SK-N-SH (cell line): ENCODE results near the gene THPO. TPM values are rescaled to one million over a fixed set of nuclear protein-coding genes. Genes with fewer than 3 reads are reported as not detected.

ENCODE experiments used
- CTCF ChIA-PET: fragments of 300-600, 350-600 bp; formaldehyde crosslinking; extraction: SDS; loops from one replicate; lab custom pipeline; 2021; lab: Yijun Ruan, JAX
- POLR2A ChIA-PET: fragments of 350-600 bp; sonication (Branson Sonifier 250); formaldehyde crosslinking; extraction: SDS; loops from one replicate; lab custom pipeline; 2020; ENCODE audit warnings: antibody characterized with exemption, inconsistent platforms; lab: Yijun Ruan, JAX
- DNase-seq: peaks from one replicate; pipeline ENCODE4 v3.0.0; 2012
- H2AFZ ChIP-seq: fragments of 200-600 bp; sonication (generic); 2 replicates; pipeline ENCODE4 v1.8.1; 2016; ENCODE audit warnings: antibody characterized with exemption, mild to moderate bottlenecking, low read depth
- H3F3A ChIP-seq: fragments of 200-600 bp; sonication (generic); replicated peaks from 2 replicates; pipeline ENCODE3; 2016; ENCODE audit warnings: antibody characterized with exemption, mild to moderate bottlenecking; ENCODE audit not compliant: insufficient read depth
- H3K27ac ChIP-seq, 2 experiments: fragments of 200-500 bp in 1 of 2; fragments of 200-600 bp in 1 of 2; sonication (Bioruptor generic) in 1 of 2; sonication (generic), shearing (Covaris generic) in 1 of 2; 2 replicates each; pipeline versions ENCODE4 v1.5.1 to v1.6.1; 2014 to 2016; ENCODE audit warnings: low read depth in 2 of 2, inconsistent platforms in 1 of 2, low read length in 1 of 2, mild to moderate bottlenecking in 1 of 2, mixed read lengths in 1 of 2
- H3K27me3 ChIP-seq: fragments of 200-600 bp; sonication (generic), shearing (Covaris generic); 2 replicates; pipeline ENCODE4 v1.6.1; 2016; ENCODE audit warnings: mixed run types; ENCODE audit not compliant: insufficient read depth
- H3K36me3 ChIP-seq, 2 experiments: fragments of 200-500 bp in 1 of 2; fragments of 200-600 bp in 1 of 2; sonication (Bioruptor generic) in 1 of 2; sonication (generic) in 1 of 2; replicated peaks in 1 of 2; 2 replicates each; pipeline versions ENCODE3 to v1.5.1; 2014 to 2016; ENCODE audit warnings: low read length in 1 of 2, mild to moderate bottlenecking in 1 of 2; ENCODE audit not compliant: insufficient read depth in 2 of 2, control insufficient read depth in 1 of 2
- H3K4me1 ChIP-seq, 2 experiments: fragments of 200-500 bp in 1 of 2; fragments of 200-600 bp in 1 of 2; sonication (Bioruptor generic) in 1 of 2; sonication (generic), shearing (Covaris generic) in 1 of 2; 2 replicates each; pipeline versions ENCODE4 v1.5.1 to v1.6.1; 2014 to 2016; ENCODE audit warnings: low read depth in 1 of 2, low read length in 1 of 2, mixed run types in 1 of 2; ENCODE audit not compliant: insufficient read depth in 2 of 2, control insufficient read depth in 1 of 2
- H3K4me2 ChIP-seq: fragments of 200-600 bp; sonication (generic), shearing (Covaris generic); 2 replicates; pipeline ENCODE4 v1.6.1; 2017; ENCODE audit warnings: mixed run types
- H3K4me3 ChIP-seq, 2 experiments: fragments of 200-500 bp in 1 of 2; fragments of 200-600 bp in 1 of 2; sonication (Bioruptor generic) in 1 of 2; sonication (generic), shearing (Covaris generic) in 1 of 2; 2 replicates each; pipeline versions ENCODE4 v1.5.1 to v1.8.1; 2014 to 2016; ENCODE audit warnings: low read depth in 2 of 2, inconsistent platforms in 1 of 2, low read length in 1 of 2, mild to moderate bottlenecking in 1 of 2, mixed read lengths in 1 of 2, moderate library complexity in 1 of 2
- H3K79me2 ChIP-seq: fragments of 200-600 bp; sonication (generic); 2 replicates; pipeline ENCODE4 v1.8.1; 2017; ENCODE audit warnings: mild to moderate bottlenecking; ENCODE audit not compliant: insufficient read depth
- H3K9ac ChIP-seq: fragments of 200-600 bp; sonication (generic); 2 replicates; pipeline ENCODE4 v1.6.1; 2017; ENCODE audit warnings: mixed run types
- H3K9me2 ChIP-seq: fragments of 200-600 bp; sonication (generic); 2 replicates; pipeline ENCODE4 v1.6.1; 2017; ENCODE audit warnings: mixed run types
- H3K9me3 ChIP-seq: fragments of 200-600 bp; sonication (generic); 2 replicates; pipeline ENCODE4 v1.6.1; 2017; ENCODE audit warnings: mixed run types, mild to moderate bottlenecking, moderate library complexity
- H4K20me1 ChIP-seq: fragments of 200-600 bp; sonication (generic); 2 replicates; pipeline ENCODE4 v1.6.1; 2017; ENCODE audit warnings: mild to moderate bottlenecking, mixed run types; ENCODE audit not compliant: insufficient read depth
- ELF1 ChIP-seq: IDR thresholded peaks from 2 replicates; pipeline ENCODE4 v1.4.0; 2012
- EZH2phosphoT487 ChIP-seq: fragments of 200-600 bp; sonication (generic); IDR thresholded peaks from 2 replicates; pipeline ENCODE4 v1.6.1; 2017; ENCODE audit warnings: low read depth, mixed run types, mild to moderate bottlenecking, antibody characterized with exemption, moderate library complexity, borderline replicate concordance
- FOXJ3 ChIP-seq: sonication (generic); formaldehyde crosslinking; IDR thresholded peaks from 2 replicates; pipeline ENCODE4 v1.5.1; 2020; ENCODE audit warnings: mild to moderate bottlenecking, missing genetic modification reagents
- GABPA ChIP-seq: IDR thresholded peaks from 2 replicates; pipeline ENCODE4 v1.4.0; 2012; ENCODE audit warnings: low read depth, mild to moderate bottlenecking
- GATA2 ChIP-seq: sonication (generic); formaldehyde crosslinking; IDR thresholded peaks from 2 replicates; pipeline ENCODE4 v1.5.0; 2020; ENCODE audit warnings: mild to moderate bottlenecking, missing genetic modification reagents
- JUND ChIP-seq: IDR thresholded peaks from 2 replicates; pipeline ENCODE4 v1.4.0; 2012
- MEF2A ChIP-seq: IDR thresholded peaks from 2 replicates; pipeline ENCODE4 v1.4.0; 2012; ENCODE audit warnings: low read depth, borderline replicate concordance
- MXI1 ChIP-seq: IDR thresholded peaks from 2 replicates; pipeline ENCODE4 v1.6.1; 2012; ENCODE audit warnings: mild to moderate bottlenecking, low read depth, low read length, improper control_type of control experiment
- NRF1 ChIP-seq: IDR thresholded peaks from 2 replicates; pipeline ENCODE4 v1.6.1; 2012; ENCODE audit warnings: low read depth, mild to moderate bottlenecking, low read length
- RXRA ChIP-seq: IDR thresholded peaks from 2 replicates; pipeline ENCODE4 v1.4.0; 2012; ENCODE audit warnings: low read depth, mild to moderate bottlenecking, borderline replicate concordance
- SMC3 ChIP-seq: IDR thresholded peaks from 2 replicates; pipeline ENCODE4 v1.6.1; 2012; ENCODE audit warnings: low read depth, low read length, improper control_type of control experiment
- TAF1 ChIP-seq: IDR thresholded peaks from 2 replicates; pipeline ENCODE4 v1.6.1; 2012; ENCODE audit warnings: low read depth, mild to moderate bottlenecking, low read length, moderate library complexity, borderline replicate concordance
- WGBS: methylation state at CpG from one replicate; pipeline ENCODE4 v1.1.6; 2017; ENCODE audit warnings: low lambda C conversion rate; 5-methylcytosine and 5-hydroxymethylcytosine counted together
- polyA plus RNA-seq, 3 experiments: library from polyadenylated mRNA; depleted of rRNA; stranded (reverse); fragments of >200 nt; gene quantifications; 2 replicates each; pipeline ENCODE4 v1.2.3, GENCODE V29; 2012
- TF ChIP-seq, protein P1 (sequence below): fragments of 150-350 bp; IDR thresholded peaks from 2 replicates; pipeline ENCODE4 v1.6.1; 2016; ENCODE audit warnings: mild to moderate bottlenecking, low read depth, low read length
- TF ChIP-seq, protein P2 (sequence below): IDR thresholded peaks from 2 replicates; pipeline ENCODE4 v1.4.0; 2012; ENCODE audit warnings: low read depth
- TF ChIP-seq, protein P3 (sequence below): IDR thresholded peaks from 2 replicates; pipeline ENCODE4 v1.6.1; 2012; ENCODE audit warnings: mild to moderate bottlenecking, low read depth, low read length, moderate library complexity
- TF ChIP-seq, protein P4 (sequence below): IDR thresholded peaks from 2 replicates; pipeline ENCODE4 v1.4.0; 2012; ENCODE audit warnings: low read depth, borderline replicate concordance
- TF ChIP-seq, protein P5 (sequence below): fragments of 200-600 bp; sonication (generic); IDR thresholded peaks from 2 replicates; pipeline ENCODE4 v1.6.1; 2017; ENCODE audit warnings: antibody characterized with exemption, mild to moderate bottlenecking, moderate library complexity

The THPO gene
- polyA plus RNA-seq, 1 of the 3 experiments (the other 2 are of a cell fraction): 0.07 TPM

DNA sequence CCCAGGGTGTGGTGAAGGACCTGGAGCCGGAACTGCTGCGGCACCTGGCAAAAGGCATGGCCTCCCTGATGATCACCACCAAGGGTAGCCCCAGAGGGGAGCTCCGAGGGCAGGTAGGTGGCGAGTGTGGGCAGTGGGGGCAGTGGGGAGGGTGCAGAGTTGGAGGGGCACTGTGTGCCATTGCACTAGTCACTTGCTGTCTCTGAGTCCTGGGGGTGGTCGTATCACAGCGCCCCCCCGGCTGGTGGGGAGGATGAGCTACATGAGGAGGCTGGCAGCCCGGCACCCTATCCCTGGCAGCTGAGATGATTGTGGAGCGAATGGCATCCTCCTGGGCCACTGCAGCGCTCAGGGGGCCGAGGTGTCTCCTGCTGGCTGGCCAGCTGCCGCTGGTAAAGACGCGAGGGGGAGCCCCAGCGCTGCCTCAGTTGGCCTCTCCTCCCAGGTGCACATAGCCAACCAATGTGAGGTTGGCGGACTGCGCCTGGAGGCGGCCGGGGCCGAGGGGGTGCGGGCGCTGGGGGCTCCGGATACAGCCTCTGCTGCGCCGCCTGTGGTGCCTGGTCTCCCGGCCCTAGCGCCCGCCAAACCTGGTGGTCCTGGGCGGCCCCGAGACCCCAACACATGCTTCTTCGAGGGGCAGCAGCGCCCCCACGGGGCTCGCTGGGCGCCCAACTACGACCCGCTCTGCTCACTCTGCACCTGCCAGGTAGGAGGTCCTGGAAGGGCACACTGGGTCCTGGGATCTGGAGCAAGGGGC, 8.2 kb upstream of the THPO start:
- TF ChIP-seq GABPA (no peak), SMC3 (no peak), GATA2 (CRISPR knock-in tag) (no peak), MXI1 (no peak), ELF1 (no peak), JUND (no peak), FOXJ3 (CRISPR knock-in tag) (no peak), NRF1 (no peak), EZH2phosphoT487 (no peak), MEF2A (no peak), TAF1 (no peak), RXRA (no peak)
- TF ChIP-seq, protein P1, sequence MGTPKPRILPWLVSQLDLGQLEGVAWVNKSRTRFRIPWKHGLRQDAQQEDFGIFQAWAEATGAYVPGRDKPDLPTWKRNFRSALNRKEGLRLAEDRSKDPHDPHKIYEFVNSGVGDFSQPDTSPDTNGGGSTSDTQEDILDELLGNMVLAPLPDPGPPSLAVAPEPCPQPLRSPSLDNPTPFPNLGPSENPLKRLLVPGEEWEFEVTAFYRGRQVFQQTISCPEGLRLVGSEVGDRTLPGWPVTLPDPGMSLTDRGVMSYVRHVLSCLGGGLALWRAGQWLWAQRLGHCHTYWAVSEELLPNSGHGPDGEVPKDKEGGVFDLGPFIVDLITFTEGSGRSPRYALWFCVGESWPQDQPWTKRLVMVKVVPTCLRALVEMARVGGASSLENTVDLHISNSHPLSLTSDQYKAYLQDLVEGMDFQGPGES: no peak
- TF ChIP-seq, protein P2, sequence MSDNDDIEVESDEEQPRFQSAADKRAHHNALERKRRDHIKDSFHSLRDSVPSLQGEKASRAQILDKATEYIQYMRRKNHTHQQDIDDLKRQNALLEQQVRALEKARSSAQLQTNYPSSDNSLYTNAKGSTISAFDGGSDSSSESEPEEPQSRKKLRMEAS: no peak
- TF ChIP-seq, protein P3, sequence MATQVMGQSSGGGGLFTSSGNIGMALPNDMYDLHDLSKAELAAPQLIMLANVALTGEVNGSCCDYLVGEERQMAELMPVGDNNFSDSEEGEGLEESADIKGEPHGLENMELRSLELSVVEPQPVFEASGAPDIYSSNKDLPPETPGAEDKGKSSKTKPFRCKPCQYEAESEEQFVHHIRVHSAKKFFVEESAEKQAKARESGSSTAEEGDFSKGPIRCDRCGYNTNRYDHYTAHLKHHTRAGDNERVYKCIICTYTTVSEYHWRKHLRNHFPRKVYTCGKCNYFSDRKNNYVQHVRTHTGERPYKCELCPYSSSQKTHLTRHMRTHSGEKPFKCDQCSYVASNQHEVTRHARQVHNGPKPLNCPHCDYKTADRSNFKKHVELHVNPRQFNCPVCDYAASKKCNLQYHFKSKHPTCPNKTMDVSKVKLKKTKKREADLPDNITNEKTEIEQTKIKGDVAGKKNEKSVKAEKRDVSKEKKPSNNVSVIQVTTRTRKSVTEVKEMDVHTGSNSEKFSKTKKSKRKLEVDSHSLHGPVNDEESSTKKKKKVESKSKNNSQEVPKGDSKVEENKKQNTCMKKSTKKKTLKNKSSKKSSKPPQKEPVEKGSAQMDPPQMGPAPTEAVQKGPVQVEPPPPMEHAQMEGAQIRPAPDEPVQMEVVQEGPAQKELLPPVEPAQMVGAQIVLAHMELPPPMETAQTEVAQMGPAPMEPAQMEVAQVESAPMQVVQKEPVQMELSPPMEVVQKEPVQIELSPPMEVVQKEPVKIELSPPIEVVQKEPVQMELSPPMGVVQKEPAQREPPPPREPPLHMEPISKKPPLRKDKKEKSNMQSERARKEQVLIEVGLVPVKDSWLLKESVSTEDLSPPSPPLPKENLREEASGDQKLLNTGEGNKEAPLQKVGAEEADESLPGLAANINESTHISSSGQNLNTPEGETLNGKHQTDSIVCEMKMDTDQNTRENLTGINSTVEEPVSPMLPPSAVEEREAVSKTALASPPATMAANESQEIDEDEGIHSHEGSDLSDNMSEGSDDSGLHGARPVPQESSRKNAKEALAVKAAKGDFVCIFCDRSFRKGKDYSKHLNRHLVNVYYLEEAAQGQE: no peak
- TF ChIP-seq, protein P4, sequence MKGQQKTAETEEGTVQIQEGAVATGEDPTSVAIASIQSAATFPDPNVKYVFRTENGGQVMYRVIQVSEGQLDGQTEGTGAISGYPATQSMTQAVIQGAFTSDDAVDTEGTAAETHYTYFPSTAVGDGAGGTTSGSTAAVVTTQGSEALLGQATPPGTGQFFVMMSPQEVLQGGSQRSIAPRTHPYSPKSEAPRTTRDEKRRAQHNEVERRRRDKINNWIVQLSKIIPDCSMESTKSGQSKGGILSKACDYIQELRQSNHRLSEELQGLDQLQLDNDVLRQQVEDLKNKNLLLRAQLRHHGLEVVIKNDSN: no peak
- TF ChIP-seq, protein P5, sequence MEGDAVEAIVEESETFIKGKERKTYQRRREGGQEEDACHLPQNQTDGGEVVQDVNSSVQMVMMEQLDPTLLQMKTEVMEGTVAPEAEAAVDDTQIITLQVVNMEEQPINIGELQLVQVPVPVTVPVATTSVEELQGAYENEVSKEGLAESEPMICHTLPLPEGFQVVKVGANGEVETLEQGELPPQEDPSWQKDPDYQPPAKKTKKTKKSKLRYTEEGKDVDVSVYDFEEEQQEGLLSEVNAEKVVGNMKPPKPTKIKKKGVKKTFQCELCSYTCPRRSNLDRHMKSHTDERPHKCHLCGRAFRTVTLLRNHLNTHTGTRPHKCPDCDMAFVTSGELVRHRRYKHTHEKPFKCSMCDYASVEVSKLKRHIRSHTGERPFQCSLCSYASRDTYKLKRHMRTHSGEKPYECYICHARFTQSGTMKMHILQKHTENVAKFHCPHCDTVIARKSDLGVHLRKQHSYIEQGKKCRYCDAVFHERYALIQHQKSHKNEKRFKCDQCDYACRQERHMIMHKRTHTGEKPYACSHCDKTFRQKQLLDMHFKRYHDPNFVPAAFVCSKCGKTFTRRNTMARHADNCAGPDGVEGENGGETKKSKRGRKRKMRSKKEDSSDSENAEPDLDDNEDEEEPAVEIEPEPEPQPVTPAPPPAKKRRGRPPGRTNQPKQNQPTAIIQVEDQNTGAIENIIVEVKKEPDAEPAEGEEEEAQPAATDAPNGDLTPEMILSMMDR: no peak
- Histone ChIP-seq H3F3A (no peaks in the 10 kb centered on the region), H3K9ac (no peak overlapping the region), H2AFZ (no peak overlapping the region), H3K9me2 (no peaks in the 10 kb centered on the region), H3K4me3 (no peak overlapping the region), H3K4me1 (no peaks in the 10 kb centered on the region; a peak in 1 of 4 replicates), H3K79me2 (no peaks in the 10 kb centered on the region), H3K9me3 (no peaks in the 10 kb centered on the region), H3K27ac (no peak overlapping the region), H3K36me3 (no peaks in the 10 kb centered on the region), H3K4me2 (no peak overlapping the region), H4K20me1 (no peaks in the 10 kb centered on the region), H3K27me3 (no peaks in the 10 kb centered on the region)
- DNase-seq: no peak
- ChIA-PET CTCF (interaction anchor here (1.3 to 3.8 kb wide), 3 partner anchors 15 to 157 kb away, joined by 4 to 16 read pairs (median 5); no protein-coding TSS in a partner anchor), POLR2A (no interaction called here)
- 86% methylated on average over 19 of the region's 37 CpGs for WGBS
